Neural progenitor cell (in vitro differentiated cells): ENCODE measurements around the gene ATAD2B.

ENCODE experiments used
- EZH2phosphoT487 ChIP-seq: fragments of 200-600 bp; sonication (generic); IDR thresholded peaks from 2 replicates; pipeline ENCODE4 v1.6.1; 2017; ENCODE audit warnings: antibody characterized with exemption
- TF ChIP-seq, protein P1 (sequence below): fragments of 200-600 bp; sonication (generic); IDR thresholded peaks from 2 replicates; pipeline ENCODE4 v1.5.1; 2017; ENCODE audit warnings: antibody characterized with exemption, mild to moderate bottlenecking

DNA sequence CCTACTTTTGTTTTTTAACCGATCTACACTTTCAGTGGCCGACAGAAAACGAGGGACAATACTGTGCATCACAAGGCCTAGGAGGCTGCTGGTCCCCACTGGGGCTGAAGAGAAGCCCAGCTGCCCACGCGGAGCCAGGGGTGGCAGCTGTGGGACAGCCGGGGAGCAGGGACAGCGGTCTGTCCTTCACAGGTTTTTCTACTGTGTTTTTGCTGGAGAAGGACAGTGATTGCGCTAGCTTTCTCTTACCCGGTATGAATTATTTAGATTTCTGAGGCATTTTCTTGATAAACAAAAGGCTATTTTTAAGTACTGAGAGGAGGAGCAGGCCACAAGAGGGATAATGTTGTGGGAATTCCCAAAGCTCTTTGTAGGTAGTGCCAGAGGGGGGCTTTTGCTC lies 219.8 kb downstream of the ATAD2B start:
- TF ChIP-seq, protein P1, sequence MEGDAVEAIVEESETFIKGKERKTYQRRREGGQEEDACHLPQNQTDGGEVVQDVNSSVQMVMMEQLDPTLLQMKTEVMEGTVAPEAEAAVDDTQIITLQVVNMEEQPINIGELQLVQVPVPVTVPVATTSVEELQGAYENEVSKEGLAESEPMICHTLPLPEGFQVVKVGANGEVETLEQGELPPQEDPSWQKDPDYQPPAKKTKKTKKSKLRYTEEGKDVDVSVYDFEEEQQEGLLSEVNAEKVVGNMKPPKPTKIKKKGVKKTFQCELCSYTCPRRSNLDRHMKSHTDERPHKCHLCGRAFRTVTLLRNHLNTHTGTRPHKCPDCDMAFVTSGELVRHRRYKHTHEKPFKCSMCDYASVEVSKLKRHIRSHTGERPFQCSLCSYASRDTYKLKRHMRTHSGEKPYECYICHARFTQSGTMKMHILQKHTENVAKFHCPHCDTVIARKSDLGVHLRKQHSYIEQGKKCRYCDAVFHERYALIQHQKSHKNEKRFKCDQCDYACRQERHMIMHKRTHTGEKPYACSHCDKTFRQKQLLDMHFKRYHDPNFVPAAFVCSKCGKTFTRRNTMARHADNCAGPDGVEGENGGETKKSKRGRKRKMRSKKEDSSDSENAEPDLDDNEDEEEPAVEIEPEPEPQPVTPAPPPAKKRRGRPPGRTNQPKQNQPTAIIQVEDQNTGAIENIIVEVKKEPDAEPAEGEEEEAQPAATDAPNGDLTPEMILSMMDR: no peak
- TF ChIP-seq EZH2phosphoT487: no peak
